Measurements from ENCODE around the gene NECTIN4.

Gene NECTIN4

DNA sequence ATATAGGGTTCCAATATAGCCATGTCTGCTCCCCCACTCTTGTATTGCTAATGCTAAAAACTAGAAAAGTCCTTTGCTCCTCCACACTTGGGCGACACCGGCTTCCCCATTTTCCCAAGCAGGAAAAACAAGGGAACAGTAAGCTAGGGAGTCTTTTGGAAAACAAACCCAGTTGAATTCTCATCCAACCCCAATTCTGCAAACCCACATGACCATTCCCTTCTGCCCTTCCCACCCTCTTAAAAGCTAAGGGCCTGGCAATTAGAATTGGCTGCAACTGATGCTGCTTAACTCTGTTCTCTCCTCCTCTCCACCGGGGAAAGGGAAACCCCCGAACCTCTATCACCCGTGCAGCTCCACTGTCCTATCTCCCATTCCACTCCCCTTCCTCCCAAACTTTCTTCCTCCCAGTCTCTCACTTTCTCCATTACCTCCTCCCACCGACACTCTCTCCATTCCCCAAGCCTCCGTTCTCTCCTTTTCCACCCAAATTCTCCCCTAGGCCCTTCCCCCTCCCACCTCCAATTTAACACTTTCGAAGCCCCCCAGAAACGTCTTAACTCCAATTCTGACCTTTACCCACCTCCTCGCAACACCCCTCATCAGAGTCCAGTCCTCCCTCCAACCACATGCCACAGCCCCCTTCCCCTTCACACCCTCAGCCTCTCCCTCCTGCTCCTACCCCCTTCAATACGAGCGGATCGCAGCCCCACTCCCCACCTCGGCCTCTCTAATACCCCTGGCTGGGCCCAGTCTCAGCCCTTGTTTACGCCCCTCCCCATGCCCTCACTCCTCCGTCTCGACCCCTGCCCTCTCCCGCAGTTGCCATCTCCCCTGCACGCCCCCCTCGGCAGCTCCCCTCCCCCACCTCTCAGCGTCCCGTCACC is 42.4 kb upstream of the NECTIN4 start:
- H3K4me3 Mint-ChIP-seq: no peak overlapping the region
- H3K27me3 Mint-ChIP-seq (ENCODE audit: low read depth, poor library complexity): no peaks in the 10 kb centered on the region
- peak overlapping the region; percentile 98 for H3K27ac Mint-ChIP-seq
- H3K9me3 Mint-ChIP-seq: no peaks in the 10 kb centered on the region
- H3K4me1 Mint-ChIP-seq: peaks cover 69% of the 10 kb centered on the region
- peak; percentile 13 for DNase-seq
- TF ChIP-seq, protein P1, sequence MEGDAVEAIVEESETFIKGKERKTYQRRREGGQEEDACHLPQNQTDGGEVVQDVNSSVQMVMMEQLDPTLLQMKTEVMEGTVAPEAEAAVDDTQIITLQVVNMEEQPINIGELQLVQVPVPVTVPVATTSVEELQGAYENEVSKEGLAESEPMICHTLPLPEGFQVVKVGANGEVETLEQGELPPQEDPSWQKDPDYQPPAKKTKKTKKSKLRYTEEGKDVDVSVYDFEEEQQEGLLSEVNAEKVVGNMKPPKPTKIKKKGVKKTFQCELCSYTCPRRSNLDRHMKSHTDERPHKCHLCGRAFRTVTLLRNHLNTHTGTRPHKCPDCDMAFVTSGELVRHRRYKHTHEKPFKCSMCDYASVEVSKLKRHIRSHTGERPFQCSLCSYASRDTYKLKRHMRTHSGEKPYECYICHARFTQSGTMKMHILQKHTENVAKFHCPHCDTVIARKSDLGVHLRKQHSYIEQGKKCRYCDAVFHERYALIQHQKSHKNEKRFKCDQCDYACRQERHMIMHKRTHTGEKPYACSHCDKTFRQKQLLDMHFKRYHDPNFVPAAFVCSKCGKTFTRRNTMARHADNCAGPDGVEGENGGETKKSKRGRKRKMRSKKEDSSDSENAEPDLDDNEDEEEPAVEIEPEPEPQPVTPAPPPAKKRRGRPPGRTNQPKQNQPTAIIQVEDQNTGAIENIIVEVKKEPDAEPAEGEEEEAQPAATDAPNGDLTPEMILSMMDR (IDR thresholded peaks at IDR 0.05): no peak
- peaks cover 27% of the 10 kb centered on the region for H3K36me3 Mint-ChIP-seq (ENCODE audit: low read depth)

DNA sequence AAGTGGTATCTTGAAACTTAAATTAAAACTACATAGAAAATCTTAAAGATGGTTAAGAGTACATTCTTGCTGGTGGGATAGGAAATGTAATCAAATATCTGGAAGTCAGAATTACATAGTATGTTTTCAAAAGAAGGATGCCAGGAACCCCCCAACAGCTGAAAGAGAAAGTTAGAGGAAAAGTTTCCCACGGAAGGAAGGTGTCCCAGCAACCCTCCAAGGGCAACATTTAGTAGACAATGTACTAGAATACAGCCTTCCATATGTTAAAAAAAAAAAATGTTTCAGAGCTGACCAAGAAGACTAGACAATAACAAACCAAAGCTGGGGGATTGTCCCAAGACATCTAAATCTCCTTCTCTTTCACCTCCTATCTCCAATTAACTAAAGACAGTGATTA is 40.9 kb upstream of the NECTIN4 start:
- no peak for DNase-seq
- no peaks in the 10 kb centered on the region for H3K27me3 Mint-ChIP-seq (ENCODE audit: low read depth, poor library complexity)
- H3K9me3 Mint-ChIP-seq: no peaks in the 10 kb centered on the region
- peaks cover 59% of the 10 kb centered on the region for H3K4me1 Mint-ChIP-seq
- H3K36me3 Mint-ChIP-seq (ENCODE audit: low read depth): peaks cover 40% of the 10 kb centered on the region
- TF ChIP-seq, protein P1 (IDR thresholded peaks at IDR 0.05): no peak
- H3K4me3 Mint-ChIP-seq: no peak overlapping the region
- peak overlapping the region; percentile 98 for H3K27ac Mint-ChIP-seq

DNA sequence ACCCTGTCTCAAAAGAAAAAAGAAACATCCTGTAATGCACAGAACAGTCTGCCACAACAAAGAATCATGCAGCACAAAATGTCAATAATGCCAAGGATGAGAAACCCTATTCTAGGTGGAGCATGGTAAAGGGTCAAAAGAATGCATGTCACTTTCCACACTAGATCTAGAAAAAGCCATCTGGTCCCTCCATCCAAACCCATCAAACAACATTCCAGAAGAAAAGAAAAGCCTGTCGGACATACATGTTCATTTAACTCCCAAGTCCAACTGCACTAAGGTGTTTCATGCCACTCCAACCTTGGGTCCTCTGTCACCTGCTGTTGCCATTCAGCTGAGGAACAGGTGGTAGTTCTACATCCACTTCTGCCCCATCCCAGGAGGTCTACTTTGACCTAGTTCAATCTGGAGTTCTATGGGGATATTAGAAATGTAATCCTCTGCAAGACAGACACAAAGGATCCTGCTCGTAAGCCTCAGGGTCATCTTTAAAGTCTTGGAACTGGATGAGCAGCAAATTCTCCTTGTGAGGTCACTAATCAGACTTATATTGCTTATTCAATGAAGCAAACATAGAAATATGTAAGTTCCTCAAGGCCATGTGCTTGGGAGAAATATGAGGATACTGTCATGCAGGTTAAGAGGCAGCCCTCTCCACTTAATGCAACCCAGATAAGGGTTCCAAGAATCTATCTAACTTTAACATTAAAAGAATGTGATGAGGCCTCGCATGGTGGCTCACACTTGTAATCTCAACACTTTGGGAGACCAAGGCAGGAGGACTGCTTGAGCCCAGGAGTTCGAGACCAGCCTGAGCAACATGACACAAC is 39.4 kb upstream of the NECTIN4 start:
- DNase-seq: no peak
- Mint-ChIP-seq H3K36me3 (ENCODE audit: low read depth) (peaks cover 45% of the 10 kb centered on the region), H3K9me3 (no peaks in the 10 kb centered on the region), H3K27me3 (ENCODE audit: low read depth, poor library complexity) (no peaks in the 10 kb centered on the region), H3K27ac (no peak overlapping the region), H3K4me1 (peaks cover 59% of the 10 kb centered on the region), H3K4me3 (peak overlapping the region; percentile 37)
- TF ChIP-seq, protein P1 (IDR thresholded peaks at IDR 0.05): no peak

DNA sequence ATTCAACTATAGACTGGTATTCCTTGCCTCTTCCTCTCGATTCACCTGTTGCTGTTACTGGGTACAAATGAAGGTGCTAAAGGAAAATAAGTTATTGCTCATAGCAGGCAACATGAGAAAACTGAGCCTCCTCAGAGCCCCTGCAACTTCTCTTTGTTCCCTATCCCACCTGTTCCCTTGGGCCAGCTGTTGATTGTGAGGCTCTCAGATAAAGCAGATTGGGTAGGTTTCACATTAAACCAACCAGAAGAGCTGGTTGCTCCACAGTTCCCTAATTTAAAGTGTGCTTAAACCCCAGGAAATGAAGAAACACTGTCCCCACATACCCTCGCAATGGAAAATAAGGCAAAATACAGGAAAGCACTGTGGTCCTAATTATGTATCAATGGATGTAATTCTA is 38.3 kb upstream of the NECTIN4 start:
- H3K9me3 Mint-ChIP-seq: no peaks in the 10 kb centered on the region
- H3K4me3 Mint-ChIP-seq: no peak overlapping the region
- H3K27ac Mint-ChIP-seq: no peak overlapping the region
- no peak for DNase-seq
- TF ChIP-seq, protein P1 (IDR thresholded peaks at IDR 0.05): no peak
- no peaks in the 10 kb centered on the region for H3K27me3 Mint-ChIP-seq (ENCODE audit: low read depth, poor library complexity)
- peaks cover 56% of the 10 kb centered on the region for H3K36me3 Mint-ChIP-seq (ENCODE audit: low read depth)
- peaks cover 59% of the 10 kb centered on the region for H3K4me1 Mint-ChIP-seq

DNA sequence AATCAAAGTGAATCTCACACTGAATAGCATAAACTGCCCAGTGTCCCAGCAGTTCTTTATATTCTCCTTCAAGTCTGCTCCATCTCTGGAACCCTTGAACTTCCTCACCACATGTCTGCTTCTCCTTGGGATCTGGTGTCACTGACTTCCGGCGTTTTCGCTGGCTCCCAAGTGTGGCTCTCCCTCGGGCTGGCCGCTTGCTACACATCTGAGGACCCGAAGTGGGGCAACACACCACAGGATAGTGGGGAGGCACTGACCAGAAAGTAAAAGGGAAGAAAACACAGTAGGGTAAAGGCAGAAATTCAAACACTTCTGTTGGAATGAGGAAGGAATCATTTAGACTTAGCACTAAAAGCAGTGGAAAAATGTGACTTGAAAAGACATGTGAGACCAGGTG is 33.6 kb upstream of the NECTIN4 start:
- Mint-ChIP-seq H3K9me3 (no peaks in the 10 kb centered on the region), H3K27ac (peak overlapping the region; percentile 92), H3K4me1 (peaks cover 46% of the 10 kb centered on the region), H3K27me3 (ENCODE audit: low read depth, poor library complexity) (no peaks in the 10 kb centered on the region), H3K36me3 (ENCODE audit: low read depth) (peaks cover 62% of the 10 kb centered on the region), H3K4me3 (no peak overlapping the region)
- TF ChIP-seq, protein P1 (IDR thresholded peaks at IDR 0.05): no peak
- no peak for DNase-seq

All from nephron progenitor cell (in vitro differentiated cells).